KG1 (cell line): ENCODE results near the gene PRSS50.
"Not testable (repeated sequence)": the region's sequence is repeated elsewhere in the genome, so short reads cannot be mapped to it uniquely, and the experiment has no call there.

ENCODE experiments used
- DNase-seq: peaks from one replicate; lab custom pipeline; 2025; lab: John Stamatoyannopoulos, UW

Gene PRSS50

DNA sequence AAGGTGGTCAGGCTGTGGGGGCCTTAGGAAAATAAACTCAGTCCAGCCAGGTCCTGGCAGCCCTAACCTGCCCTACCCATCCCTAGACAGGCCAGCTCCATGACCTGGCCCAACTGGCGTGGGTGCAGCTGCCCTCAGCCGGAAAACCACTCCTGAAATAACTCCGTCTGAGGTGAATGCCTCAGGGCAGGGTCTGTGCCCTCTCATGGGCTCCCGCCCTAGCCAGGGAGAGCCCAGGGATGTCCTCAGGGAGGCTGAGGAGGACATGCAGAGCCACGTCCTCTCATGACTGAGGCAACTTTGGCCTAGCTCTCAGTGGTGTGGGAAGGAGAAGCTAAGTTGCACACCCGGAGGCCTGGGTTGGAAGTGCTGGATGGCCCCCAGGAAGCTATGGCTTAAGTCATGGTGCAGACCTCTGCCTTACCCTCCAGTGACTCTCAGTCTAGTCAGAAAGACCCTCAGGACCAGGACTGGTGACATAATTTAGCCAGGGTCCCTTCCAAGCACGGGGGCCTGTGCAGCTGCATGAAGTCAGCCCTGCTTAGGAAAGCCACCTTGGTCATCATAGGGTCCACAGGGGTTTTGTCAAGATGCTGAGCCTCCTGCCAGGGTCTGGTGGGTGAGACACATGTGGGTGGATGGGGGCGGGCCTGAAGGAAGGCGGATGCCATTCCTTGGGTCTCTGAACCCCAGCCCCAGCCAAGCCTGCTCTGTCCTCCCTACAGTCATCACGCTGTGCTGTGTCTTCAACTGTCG is 9.1 kb downstream of the PRSS50 start:
- DNase-seq, result no peak

DNA sequence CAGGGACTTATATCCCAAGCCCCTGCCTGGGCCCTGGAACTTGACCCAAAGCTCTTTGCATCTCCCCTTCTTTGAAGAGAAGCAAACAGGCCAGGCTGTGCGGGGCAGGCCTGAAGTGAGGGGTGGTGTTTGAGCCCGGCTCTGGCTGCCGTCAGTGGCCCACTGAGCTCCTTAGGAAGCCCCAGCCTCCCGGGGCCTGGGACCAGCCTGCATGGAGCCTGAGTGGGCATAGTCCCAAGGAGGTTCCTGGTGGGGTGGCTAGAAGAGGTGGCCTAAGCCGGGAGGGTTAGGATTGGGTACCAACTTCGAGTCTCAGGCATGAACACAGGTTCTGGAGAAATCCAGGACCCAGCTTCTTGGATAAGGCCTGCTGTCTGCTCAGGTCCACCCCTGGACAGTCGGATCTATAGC is 10.1 kb downstream of the PRSS50 start:
- no peak for DNase-seq

DNA sequence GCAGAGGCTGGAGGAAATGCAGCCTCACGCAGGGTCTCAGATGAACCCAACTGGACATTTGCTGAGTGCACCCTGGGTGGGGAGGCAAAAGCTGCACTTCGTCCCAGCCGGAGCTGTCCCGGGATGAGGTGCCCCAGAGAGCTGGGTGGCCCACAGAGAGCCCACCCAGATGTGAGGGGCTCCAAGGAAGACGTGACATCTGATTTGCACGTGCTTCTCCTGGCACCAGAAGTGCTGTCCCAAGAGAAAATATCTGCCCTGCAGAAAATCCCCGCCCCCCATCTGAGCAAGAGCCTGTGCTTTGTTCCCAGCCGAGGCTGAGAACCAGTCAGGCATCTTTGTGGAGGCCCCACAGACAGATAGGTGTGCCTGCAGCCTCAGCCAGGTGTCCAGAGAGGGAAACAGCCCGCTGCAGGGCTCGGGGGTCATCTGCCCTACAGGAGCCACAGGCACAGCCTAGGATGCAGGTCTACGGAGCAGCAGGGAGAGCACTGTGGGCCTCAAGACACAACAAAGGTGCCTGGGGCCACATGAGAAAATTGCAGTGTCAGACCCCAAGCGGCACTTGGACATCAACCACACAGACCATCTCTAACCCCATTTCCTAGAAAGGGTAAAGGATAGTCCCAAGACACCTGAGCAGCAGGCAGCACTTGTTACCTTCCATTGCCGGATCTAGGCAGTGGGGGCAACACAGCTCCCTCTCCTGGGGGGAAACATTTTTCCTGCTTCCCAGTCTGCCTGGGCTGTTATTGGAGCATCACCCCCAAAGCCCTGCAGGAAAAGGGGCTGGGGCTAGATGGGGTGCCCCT is 10.7 kb downstream of the PRSS50 start:
- DNase-seq, result no peak

DNA sequence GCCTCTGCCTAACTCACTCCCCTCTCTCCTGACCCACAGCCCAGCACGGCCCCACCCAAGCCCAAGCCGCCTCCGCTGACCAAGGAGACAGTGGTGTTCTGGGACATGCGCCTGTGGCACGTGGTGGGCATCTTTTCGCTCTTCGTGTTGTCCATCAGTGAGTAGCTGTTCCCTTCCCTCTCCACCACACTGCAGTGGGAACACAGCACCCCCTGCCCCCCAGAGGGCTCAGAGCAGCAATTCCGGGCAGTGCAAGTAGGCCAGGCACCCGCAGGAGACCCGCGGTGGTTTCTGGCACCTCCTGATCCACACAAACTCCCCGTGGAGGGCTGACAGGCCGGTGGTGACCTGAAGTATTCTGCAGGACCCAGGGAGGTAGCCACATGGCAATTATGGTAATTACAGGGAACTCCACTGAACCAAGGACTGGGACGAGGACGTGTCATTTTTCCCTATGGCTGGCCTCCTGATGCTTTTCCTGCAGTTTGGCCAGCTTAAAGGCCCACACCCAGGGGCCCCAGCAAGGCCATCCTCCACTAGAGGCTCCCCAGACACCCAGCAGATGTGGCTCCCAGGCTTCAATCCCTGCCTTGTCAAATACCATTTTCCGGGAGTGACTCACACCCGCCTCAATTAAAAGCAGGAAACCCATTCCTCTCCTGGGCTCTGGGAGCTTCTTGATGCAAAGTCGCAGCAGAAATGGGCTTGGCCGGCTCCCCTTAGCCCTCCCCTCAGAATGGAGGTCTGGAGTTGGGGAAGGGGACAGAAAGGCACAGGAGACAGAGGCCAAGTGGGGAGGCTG is 11.7 kb downstream of the PRSS50 start:
- no peak for DNase-seq

DNA sequence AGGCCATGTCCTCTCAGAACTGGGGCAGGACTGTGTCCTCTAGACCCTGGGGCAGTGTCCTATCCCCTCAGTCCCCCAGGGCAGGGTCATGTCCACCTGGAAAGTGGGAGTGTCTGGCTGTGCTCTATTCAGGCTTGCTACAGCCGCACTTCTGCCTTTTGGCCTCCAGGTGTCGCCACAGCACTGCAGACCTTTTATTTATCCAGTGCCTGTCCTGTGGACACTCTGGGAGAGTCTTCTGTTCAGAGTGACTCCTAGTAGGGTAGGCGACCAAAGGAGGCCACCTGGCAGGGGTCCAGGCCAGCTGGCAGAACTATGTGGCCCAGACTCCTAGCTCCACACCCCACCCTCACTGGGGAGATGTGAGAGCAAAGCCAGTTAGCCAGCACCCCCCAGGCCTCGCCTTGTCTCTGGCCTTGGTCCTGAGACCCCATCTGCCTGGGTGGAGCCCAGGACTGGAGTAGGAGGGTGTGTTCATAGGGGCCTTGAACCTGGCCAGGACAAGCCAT is 12.6 kb downstream of the PRSS50 start:
- DNase-seq, result peak; percentile 29

DNA sequence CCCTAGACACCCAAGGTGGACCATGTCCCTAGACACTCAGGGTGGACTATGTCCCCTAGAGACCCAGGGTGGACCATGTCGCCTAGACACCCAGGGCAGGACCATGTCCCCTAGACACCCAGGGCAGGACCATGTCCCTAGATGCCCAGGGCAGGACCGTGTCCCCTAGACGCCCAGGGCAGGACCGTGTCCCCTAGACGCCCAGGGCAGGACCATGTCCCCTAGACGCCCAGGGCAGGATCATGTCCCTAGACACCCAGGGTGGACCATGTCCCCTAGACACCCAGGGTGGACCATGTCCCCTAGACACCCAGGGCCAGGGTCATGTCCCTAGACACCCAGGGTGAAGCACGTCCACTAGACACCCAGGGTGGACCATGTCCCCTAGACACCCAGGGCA is 13.3 kb downstream of the PRSS50 start:
- not testable (repeated sequence) for DNase-seq

DNA sequence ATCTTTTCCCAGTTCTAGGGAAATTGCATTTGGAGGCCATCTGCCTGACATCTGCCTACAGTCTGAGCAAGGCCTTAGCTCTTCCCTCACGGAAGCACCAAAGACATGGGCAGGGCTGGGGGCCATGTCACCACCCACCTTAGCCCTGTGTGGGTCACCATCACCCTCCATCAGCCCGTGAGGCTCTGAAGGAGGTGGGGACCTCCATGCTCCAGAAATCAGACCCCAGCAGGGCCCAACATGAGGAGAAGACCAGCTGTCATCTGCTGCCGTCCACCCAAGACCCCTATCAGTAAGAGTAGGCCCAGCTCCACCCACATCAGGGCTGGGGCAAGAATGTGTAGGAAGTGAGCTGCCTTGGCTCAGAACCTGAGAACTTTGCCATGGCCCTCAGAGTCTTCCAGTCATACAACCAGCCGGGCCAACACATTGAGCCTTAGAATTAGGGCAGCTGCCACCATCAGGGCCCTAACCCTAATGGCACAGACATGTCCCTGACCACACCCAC is 14.6 kb downstream of the PRSS50 start:
- no peak for DNase-seq

DNA sequence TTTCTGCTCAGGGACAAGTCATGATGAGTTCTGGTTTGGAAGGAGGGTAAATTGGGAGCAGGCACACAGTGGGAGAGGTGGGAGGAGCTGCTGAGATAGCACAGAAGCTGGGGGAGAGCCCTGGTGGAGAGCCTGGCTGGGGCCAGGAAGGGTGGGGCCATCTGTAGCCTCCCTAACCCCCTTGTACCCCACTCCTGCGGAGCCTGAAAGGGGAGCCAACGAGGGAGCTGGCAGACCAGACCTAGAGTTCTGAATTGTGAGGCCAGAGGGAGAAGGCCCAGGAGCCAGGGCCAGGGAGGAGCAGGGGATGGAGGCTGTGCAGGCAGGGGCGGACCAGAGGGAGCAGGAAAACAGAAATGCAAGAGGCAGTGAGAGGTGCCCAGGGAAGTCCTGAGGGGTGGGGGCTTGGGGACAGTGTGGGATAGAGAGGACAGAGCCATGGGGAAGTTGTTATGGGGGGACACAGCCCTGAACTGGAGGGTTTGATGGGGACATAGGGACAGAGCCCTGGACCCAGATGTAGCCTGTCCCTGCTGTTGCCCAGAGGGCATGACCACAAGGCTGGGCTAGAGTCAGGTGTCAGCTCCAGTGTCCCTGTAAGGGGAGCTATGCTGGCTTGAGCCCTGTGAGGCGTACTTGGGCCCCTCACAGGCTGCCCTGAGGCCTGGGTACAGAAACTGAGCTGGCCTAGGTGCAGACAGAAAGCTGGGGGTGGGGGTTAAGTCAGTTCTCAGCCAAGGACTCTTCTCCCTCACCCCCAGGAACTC is 15.2 kb downstream of the PRSS50 start:
- no peak for DNase-seq

DNA sequence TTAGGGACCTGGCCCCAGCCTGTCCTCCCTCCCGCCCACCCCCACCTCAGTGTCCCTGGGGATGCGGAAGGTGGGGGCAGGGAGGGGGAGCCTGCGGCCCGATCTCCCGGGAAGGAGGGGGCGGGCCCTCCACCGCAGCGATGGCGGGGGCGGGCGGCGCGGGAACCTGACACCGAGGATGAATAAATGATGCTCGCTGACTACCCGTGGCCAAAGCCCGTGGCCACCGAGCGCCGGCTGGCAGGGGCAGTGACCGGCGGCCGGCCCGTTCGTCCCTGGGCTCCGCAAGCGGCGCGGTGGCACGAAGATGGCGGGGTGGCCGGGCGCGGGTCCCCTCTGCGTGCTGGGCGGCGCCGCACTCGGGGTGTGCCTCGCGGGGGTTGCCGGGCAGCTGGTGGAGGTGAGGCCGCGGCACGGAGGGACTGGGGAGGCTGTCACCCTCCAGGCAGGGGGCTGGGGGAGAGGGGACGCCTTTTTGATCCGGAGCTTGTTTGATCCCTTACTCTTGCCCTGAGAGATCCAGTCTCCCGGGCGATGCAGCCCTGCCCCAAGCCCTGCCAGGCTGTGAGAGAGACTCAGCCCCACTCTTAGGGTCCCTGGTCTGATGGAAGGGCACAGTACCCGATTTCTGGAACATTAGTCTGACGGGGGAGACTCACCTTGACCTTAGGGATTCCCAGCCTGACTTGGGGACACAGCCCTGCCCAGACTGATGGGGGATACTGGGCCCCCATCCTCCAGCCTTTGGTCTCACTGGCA is 16.3 kb downstream of the PRSS50 start, which contains the start of gene TMIE:
Gene TMIE, plus strand, starts transcription at position 212 of the 759 bp plus-strand sequence. Its CDS starts 96 bp downstream, at position 308.
- DNase-seq, result no peak

DNA sequence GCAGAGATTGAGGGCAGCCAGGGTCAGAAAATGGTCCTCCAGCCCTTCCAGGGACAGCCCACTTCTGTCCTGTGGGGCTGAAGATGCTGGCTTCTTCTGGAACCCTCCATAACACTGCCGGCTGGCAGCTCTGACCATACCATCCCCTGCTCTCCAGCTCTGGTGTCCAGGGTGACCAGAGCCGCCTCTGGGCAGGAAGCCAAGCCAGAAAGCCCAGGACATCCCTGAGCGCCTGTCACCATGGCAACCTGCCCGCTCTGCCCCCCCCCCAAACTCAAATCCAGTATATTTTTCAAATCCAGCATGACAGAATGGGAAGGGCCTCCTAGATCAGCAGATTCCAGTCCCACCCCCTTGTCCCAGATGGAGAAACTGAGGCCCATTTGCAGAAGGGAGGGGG is 16.9 kb downstream of the PRSS50 start:
- DNase-seq, result no peak

DNA sequence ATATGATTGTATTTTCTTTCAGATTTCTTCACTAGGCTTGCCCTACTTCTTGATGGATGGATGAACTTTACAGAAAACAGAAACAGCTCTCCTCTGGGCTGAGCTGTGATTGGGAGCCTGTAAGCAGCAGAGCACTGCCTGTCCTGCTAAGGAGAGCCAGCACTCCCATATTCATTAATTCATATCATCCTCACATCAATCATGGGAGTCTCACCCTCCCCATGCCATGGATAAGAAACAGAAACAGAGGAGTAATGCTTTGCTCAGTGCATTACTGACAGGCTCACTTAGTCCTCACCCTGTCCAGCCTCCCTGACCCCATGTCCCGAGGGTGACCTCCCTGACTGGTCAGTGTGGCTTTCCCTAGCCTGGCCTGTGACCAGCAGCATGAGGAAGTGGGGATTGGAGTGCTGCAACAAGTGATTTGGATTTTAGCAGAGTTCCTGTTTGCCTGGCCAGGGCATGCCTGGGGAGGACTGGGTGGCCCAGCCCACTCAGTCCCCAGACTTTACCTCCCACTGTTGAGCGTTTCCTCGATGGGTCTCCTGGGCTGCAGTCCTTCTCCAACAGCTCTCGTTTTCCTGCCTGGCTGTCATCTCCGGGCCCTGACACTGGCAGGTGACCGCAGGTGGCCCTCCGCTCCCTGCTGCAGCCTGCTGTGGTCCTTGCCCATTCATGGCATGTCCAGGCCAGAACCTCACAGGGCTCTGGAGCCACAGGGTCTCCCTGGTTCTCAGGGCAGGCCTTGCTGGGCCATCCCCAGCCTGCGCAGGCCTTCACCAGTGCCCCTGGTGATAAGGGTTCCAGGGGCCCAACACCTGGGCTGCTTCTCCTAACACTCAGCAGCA is 17.8 kb downstream of the PRSS50 start:
- DNase-seq, result no peak

DNA sequence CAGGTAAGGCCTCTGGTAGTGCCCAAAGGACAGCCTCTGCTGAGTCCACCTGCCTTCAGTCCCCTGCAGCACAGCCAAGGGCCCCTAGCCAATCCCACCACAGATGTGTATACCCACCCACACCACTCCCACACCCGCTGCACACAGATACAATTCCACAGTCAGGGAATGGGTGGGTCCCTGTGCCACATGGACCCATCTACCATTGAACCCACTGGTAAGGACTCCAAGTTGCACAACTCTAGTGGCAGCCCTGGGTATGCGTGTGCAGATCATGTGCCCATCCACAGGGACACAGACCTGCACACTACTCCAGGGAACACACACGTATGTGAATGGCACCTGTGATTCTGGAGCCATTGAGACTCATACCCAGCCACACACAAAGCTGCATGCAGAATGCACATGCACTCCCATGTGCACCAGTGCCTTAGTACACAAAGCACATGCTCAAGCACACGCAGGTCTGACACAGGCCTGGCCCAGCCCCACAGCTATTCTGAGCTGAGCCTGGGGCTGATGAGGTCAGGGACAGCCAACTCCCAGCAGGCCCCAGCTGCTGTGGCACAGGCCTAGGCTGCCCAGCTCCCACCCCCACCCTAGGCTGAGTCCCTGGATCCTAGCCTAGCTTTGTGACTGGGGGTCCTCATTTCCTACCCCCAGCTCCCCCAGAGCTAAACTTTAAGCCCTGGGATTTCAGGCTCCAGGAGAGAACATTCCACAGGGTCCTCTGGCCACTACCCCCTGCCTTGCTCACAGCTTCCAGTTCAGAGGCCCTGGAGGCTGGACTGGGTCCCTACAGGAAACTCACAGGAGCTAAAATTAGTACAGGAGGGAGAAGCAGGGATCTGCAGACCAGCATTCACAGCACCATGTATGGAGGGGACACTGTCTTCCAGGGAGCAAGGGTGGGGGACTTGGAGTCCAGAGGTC is 21.4 kb downstream of the PRSS50 start:
- DNase-seq, result peak; percentile 47

DNA sequence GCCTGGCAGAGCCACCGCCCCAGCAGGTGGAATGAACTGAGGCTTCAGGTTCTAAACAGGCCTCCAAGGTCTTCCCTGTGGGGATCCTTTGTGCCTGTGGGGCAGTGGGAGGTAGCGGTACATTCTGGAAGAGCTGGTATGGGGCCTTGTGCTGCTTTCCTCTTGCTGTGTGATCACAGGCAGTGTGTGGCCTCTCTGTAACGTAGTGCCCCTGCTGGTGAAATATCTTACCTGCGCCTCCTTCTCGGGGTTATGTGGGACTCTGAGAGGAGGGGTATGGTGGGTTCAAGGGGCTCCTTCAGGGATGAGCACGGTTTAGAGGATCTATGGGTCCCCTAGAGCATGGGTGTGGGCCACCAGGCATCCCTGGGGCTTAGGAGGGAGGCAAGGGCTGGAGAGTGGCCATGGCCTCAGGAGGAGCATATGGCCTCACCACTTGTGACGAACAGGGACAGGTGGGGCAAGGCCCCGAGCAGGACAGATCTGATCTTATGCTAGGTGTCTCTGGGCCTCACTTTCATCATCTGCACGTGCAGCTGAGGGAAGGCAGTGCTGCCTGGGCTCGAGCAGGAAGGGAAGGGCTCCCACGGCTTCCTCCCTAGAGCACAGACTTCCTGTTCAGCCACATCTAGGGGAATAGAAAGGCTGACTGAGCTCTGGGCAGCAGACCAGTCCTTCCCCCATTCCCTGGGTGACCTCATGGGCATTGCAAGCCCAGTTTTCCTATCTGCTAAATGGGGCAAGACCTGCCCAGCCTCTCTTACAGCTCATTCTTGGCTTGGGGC is 22.3 kb downstream of the PRSS50 start:
- DNase-seq, result peak; percentile 50

DNA sequence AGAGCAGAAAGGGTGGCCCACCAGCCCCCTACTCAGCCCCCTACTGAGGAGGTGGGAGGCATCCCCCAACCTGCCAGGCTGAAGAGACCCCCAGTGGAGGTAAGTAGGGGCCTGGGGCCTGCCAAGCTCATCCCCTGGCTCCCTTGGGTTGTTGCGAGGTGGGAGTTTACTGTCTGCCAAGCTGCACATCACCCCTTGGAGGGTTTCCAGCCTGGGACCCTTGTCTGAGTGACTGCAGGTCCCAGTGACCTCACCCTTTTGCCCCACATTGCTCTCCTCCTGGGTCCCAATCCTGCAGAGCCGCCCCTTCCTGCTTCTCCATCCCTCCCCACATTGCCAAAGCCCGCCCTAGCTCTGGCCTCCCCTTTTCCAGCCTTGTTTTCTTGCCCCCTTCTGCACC is 23.1 kb downstream of the PRSS50 start:
- no peak for DNase-seq

DNA sequence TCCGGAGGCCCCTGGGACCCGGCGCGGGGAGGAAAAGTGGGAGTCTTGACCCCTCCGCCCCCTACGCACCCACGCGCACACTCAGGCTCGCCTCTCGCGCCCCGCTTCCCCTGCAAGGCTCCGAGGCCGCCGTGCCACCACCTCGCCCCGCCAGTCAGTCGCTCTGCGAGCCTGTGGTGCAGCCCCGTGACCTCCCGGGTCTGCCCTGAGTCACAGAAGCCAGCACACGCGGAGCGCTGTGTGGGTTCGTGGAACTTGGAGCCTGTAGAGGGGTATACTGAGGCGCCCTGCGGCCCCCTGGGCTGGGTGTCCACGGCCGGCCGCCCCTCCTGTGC is 23.8 kb downstream of the PRSS50 start:
- DNase-seq, result no peak

DNA sequence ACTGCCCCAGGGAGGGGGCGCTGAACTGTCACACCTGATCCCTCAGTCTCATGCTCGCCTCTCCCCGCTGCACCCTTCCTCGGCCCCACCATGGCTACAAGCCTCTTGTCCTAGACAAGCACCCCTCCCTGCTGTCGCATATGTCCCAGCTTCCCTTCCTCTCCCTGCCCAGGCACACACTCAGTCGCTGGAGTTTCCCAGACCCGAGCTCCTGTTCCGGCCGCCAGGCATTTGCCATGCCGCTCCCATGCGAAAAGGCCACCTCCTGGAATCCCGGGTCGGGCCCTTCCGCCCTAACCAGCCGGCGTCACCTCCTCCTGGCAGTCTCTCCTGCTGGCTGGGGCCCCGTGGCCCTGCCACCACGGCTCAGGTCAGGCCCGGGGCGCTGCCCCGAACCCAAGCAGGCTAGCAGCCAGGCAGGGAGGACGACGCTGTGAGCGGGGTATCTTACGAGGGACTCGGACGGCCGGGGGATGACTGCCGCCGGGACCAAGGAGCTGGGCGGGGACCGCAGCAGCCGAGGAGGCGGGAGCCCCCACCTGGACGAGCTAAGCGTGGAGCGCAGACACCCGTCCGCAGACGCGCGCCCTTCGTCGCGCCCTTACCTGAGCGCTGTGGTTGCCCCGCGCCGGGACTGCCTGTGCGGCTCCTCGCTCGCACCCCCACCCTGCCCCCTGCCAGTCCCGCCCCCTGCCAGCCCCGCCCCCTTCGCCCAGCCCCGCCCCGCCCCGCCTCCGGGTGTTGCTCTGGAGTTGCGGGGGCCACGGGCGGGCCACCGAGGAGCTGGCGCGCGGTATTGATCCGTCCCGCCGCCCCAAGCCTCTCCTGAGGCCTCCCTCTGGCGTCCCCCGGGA is 24.4 kb downstream of the PRSS50 start, which contains the start of gene ALS2CL:
Gene ALS2CL, minus strand, starts transcription at position 642 of the 854 bp plus-strand sequence. CDS start 4,239 bp downstream, outside the sequence.
- no peak for DNase-seq

DNA sequence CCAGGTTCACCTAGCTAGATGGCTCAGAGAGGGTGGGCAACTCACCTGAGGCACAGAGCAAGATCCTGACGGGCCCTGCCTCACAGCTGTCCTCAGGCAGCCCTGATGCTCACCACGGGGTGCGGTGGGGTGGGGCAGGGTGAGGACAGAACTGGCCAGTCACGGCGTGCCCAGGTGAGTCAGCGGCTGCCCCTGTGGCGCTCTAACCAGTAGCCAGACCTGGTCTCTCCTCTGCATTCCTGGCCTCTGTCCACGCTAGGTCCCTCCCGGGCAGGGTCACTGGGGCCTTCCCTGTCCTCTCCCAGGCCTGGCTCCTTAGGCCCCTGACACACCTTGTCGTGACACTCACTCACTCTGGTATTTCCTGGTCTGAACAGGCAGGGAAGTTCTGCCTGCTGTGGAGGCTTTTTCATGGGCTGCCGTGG is 25.1 kb downstream of the PRSS50 start:
- DNase-seq, result no peak
